GM21737 (cell line): Measurements from ENCODE around the gene HSP90B1.

Source experiments
- ATAC-seq: cut with Tn5 transposase; IDR thresholded peaks from one replicate; pipeline ENCODE4 v1.9.1; 2021; ENCODE audit warnings: mild to moderate bottlenecking, moderate library complexity; ENCODE audit not compliant: unreplicated experiment

HSP90B1 gene

GRCh38 chr12:103966736-103967135 lies 36.5 kb downstream of the HSP90B1 start:
- no peak for ATAC-seq

DNA sequence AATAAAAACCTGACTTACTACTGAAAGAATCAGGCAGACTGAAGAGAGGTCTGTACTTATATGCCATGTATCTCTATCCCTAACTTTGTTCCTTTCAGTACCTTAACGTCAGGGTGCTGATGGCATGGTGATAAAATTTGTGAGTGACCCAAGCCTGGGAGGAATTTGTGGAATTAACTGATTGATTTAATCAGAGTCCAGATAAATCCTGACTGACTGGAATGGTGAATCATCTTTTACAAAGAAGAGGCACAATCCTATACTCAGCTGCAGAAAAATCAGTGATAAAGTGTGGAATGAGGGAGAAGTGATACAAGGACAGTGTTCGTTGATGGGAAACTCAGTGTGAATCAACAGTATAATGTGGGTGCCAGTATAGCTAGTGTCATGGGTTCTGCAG lies 39.2 kb downstream of the HSP90B1 start:
- no peak for ATAC-seq

GRCh38 chr12:103973909-103974308 lies 43.7 kb downstream of the HSP90B1 start:
- ATAC-seq = no peak

- no peak for ATAC-seq
Observed at GRCh38 chr12:103975368-103975767, 45.2 kb downstream of the HSP90B1 start.

- no peak for ATAC-seq
Observed at GRCh38 chr12:103978384-103978982, 48.3 kb downstream of the HSP90B1 start.

DNA sequence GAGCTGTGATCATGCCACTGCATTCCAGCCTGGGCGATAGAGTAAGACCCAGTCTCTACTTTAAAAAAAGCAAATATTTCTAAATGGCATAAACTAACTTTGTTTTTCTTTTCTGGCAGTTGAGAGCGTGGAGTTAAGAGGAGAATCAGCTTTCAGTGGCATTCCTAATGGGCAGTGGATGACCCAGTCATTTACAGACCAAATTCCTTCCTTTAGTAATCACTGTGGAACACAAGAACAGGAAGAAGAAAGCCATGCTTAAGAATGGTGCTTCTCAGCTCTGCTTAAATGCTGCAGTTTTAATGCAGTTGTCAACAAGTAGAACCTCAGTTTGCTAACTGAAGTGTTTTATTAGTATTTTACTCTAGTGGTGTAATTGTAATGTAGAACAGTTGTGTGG lies 56.6 kb downstream of the HSP90B1 start:
- ATAC-seq = no peak

GRCh38 chr12:103994235-103994634 lies 64.0 kb downstream of the HSP90B1 start:
- no peak for ATAC-seq

DNA sequence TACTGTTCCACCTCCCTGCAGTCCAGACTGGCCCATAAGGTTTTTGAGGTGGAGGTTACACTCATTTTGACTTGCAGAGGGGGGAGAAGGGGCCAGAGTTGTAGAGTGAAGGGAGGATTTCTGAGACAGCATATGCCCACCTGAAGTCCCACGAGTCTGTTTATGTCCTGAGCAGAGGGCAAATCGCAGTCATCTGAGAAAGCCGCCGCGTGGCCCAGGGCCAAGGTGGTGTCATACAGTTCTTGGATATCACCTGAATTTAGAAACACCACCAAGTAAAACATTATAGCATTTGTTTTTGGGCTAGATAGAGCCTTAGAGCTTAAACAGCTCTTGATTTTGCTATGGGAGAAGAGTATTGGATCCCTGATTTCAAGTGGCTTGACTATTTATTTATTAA lies 66.4 kb downstream of the HSP90B1 start:
- no peak for ATAC-seq

DNA sequence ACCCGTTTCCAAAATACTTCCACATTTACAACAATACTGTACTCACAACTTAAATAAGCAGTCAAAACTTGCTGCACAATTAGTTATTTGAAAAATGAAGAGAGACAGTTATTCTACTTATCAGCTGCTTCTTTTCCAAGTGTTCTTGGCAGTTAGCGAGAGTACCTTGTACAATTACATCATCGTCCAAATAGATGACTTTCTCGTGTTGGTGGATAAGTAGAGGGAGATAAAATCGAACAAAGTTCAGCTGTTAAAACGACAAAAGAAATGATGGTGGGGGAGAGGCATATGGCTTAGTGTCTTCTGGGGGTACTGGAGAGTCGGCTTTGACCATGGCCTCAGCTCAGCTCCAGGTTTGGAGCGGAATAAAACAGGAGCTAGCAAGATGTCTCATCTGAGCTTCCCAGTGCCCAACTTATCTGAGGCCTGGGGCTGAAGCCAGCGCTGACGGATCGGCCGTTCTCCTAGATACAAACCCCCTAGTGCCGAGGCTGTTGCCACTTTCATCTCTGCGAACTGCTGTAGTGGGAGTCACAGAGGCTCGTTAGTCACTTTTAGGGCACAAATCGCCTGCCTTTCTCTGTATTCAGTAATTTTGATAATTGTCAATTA lies 67.2 kb downstream of the HSP90B1 start:
- ATAC-seq = no peak
